HG02678 (cell line): Measurements from ENCODE around the gene GCNT2.
"Not testable (repeated sequence)": the region's sequence is repeated elsewhere in the genome, so short reads cannot be mapped to it uniquely, and the experiment has no call there.

ENCODE experiments used
- ATAC-seq: cut with Tn5 transposase; IDR thresholded peaks from one replicate; pipeline ENCODE4 v1.9.1; 2021; ENCODE audit warnings: mild to moderate bottlenecking, moderate library complexity; ENCODE audit not compliant: unreplicated experiment

Gene GCNT2

GRCh38 chr6:10577112-10577511 lies 56.0 kb downstream of the GCNT2 start:
- no peak for ATAC-seq

GRCh38 chr6:10578723-10579122 lies 57.6 kb downstream of the GCNT2 start:
- no peak for ATAC-seq

- no peak for ATAC-seq
These were observed 58.7 kb downstream of the GCNT2 start for GRCh38 chr6:10579803-10580202.

- ATAC-seq: no peak
These were observed 59.4 kb downstream of the GCNT2 start for GRCh38 chr6:10580570-10580969.

- ATAC-seq: not testable (repeated sequence)
These were observed 60.3 kb downstream of the GCNT2 start for GRCh38 chr6:10581402-10581801.

- no peak for ATAC-seq
These were observed 61.8 kb downstream of the GCNT2 start for GRCh38 chr6:10582774-10583508.

- ATAC-seq: no peak
These were observed 62.4 kb downstream of the GCNT2 start for GRCh38 chr6:10583509-10583901.

GRCh38 chr6:10584607-10585006 lies 63.5 kb downstream of the GCNT2 start:
- no peak for ATAC-seq

GRCh38 chr6:10585209-10585845 lies 64.2 kb downstream of the GCNT2 start:
- ATAC-seq: no peak

- ATAC-seq: no peak
These were observed 65.2 kb downstream of the GCNT2 start for GRCh38 chr6:10586302-10586701.

GRCh38 chr6:10587656-10588406 lies 66.7 kb downstream of the GCNT2 start:
- no peak for ATAC-seq

GRCh38 chr6:10588562-10589428 lies 67.6 kb downstream of the GCNT2 start:
- ATAC-seq: no peak

- no peak for ATAC-seq
These were observed 68.2 kb downstream of the GCNT2 start for GRCh38 chr6:10589429-10589727.

- no peak for ATAC-seq
These were observed 68.8 kb downstream of the GCNT2 start for GRCh38 chr6:10589983-10590382.

- no peak for ATAC-seq
These were observed 70.4 kb downstream of the GCNT2 start for GRCh38 chr6:10591422-10592160.

- ATAC-seq: peak; percentile 70
These were observed 74.8 kb downstream of the GCNT2 start for GRCh38 chr6:10595731-10596664.

- ATAC-seq: no peak
These were observed 76.4 kb downstream of the GCNT2 start for GRCh38 chr6:10597499-10598001.

GRCh38 chr6:10598084-10598960 lies 77.2 kb downstream of the GCNT2 start:
- no peak for ATAC-seq
